ENCODE measurements around the gene UGP2.

DNA sequence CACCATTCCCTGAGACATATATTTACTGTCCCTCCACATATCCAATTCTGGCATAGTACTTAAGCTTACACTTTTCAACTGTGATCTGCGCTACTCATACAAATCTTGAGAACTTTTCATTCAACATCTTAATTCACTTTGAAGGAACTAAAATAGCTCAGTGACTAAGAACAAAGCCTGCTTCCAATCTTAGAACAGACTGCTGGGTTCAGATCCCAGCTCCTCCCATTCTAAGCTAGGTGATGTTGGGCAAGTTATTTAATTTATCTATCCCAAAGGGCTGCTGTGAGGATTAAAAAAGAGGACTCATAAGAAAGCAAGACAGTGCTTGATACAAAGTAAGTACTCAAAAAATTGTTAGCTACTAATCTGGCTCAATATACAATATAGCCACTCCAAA is 57.9 kb downstream of the UGP2 start:
- TF ChIP-seq, protein P1, sequence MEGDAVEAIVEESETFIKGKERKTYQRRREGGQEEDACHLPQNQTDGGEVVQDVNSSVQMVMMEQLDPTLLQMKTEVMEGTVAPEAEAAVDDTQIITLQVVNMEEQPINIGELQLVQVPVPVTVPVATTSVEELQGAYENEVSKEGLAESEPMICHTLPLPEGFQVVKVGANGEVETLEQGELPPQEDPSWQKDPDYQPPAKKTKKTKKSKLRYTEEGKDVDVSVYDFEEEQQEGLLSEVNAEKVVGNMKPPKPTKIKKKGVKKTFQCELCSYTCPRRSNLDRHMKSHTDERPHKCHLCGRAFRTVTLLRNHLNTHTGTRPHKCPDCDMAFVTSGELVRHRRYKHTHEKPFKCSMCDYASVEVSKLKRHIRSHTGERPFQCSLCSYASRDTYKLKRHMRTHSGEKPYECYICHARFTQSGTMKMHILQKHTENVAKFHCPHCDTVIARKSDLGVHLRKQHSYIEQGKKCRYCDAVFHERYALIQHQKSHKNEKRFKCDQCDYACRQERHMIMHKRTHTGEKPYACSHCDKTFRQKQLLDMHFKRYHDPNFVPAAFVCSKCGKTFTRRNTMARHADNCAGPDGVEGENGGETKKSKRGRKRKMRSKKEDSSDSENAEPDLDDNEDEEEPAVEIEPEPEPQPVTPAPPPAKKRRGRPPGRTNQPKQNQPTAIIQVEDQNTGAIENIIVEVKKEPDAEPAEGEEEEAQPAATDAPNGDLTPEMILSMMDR (IDR thresholded peaks at IDR 0.05): no peak
- no peak for TF ChIP-seq EZH2 (IDR thresholded peaks at IDR 0.05; ENCODE audit: borderline replicate concordance, insufficient read depth, low read depth, low read length, poor library complexity, severe bottlenecking)

Data from B cell (primary cell).